Activated naive CD4-positive, alpha-beta T cell treated with anti-CD3 and anti-CD28 coated beads, Interleukin-2, amount 10 ng/mL, durations not matched to agents 7 days and 5 days (primary cell): ENCODE data around the gene LMLN.
"Not testable (repeated sequence)": the region's sequence is repeated elsewhere in the genome, so short reads cannot be mapped to it uniquely, and the experiment has no call there.

ENCODE experiments used
- CTCF ChIA-PET: fragments of 350-600 bp; sonication (Branson Sonifier 250); formaldehyde crosslinking; loops from one replicate; lab custom pipeline; 2021; ENCODE audit warnings: antibody characterized with exemption; lab: Charles Lee
- DNase-seq: peaks from one replicate; pipeline ENCODE4 v3.0.0-alpha.2; 2020
- H3K27ac Mint-ChIP-seq: one replicate; pipeline ENCODE4 v1.8.0; 2021; ENCODE audit warnings: mild to moderate bottlenecking, moderate library complexity, mixed read lengths
- H3K27me3 Mint-ChIP-seq: one replicate; pipeline ENCODE4 v1.8.0; 2021; ENCODE audit warnings: mild to moderate bottlenecking, mixed read lengths
- H3K36me3 Mint-ChIP-seq: one replicate; pipeline ENCODE4 v1.8.0; 2021; ENCODE audit warnings: mixed read lengths
- H3K4me1 Mint-ChIP-seq: one replicate; pipeline ENCODE4 v1.8.0; 2021; ENCODE audit warnings: mixed read lengths
- H3K4me3 Mint-ChIP-seq: one replicate; pipeline ENCODE4 v1.8.0; 2021; ENCODE audit warnings: mild to moderate bottlenecking, moderate library complexity, mixed read lengths
- H3K9me3 Mint-ChIP-seq: one replicate; pipeline ENCODE4 v1.8.0; 2021; ENCODE audit warnings: mixed read lengths

Gene LMLN

GRCh38 chr3:198027045-198027798 is 67.2 kb downstream of the LMLN start:
- Mint-ChIP-seq H3K36me3 (no peaks in the 10 kb centered on the region), H3K27ac (no peak overlapping the region), H3K4me3 (no peak overlapping the region), H3K4me1 (no peaks in the 10 kb centered on the region), H3K27me3 (no peaks in the 10 kb centered on the region), H3K9me3 (no peaks in the 10 kb centered on the region)
- CTCF ChIA-PET, result no interaction called here
- no peak for DNase-seq

GRCh38 chr3:198027799-198028390 is 67.9 kb downstream of the LMLN start:
- no peaks in the 10 kb centered on the region for H3K9me3 Mint-ChIP-seq
- CTCF ChIA-PET, result no interaction called here
- no peak overlapping the region for H3K27ac Mint-ChIP-seq
- DNase-seq, result no peak
- H3K36me3 Mint-ChIP-seq, result no peaks in the 10 kb centered on the region
- H3K27me3 Mint-ChIP-seq, result no peaks in the 10 kb centered on the region
- no peaks in the 10 kb centered on the region for H3K4me1 Mint-ChIP-seq
- no peak overlapping the region for H3K4me3 Mint-ChIP-seq

GRCh38 chr3:198028718-198029117 is 68.7 kb downstream of the LMLN start:
- no peak overlapping the region for H3K27ac Mint-ChIP-seq
- no peak overlapping the region for H3K4me3 Mint-ChIP-seq
- H3K4me1 Mint-ChIP-seq, result no peaks in the 10 kb centered on the region
- H3K27me3 Mint-ChIP-seq, result no peaks in the 10 kb centered on the region
- no peaks in the 10 kb centered on the region for H3K9me3 Mint-ChIP-seq
- CTCF ChIA-PET, result no interaction called here
- no peak for DNase-seq
- no peaks in the 10 kb centered on the region for H3K36me3 Mint-ChIP-seq

GRCh38 chr3:198030125-198030524 is 70.1 kb downstream of the LMLN start:
- no peak for DNase-seq
- no peak overlapping the region for H3K4me3 Mint-ChIP-seq
- H3K36me3 Mint-ChIP-seq, result no peaks in the 10 kb centered on the region
- H3K9me3 Mint-ChIP-seq, result no peaks in the 10 kb centered on the region
- CTCF ChIA-PET, result no interaction called here
- no peak overlapping the region for H3K27ac Mint-ChIP-seq
- no peaks in the 10 kb centered on the region for H3K4me1 Mint-ChIP-seq
- H3K27me3 Mint-ChIP-seq, result no peaks in the 10 kb centered on the region

GRCh38 chr3:198030726-198031125 is 70.7 kb downstream of the LMLN start:
- no peak for DNase-seq
- Mint-ChIP-seq H3K27ac (no peak overlapping the region), H3K4me3 (no peak overlapping the region), H3K36me3 (no peaks in the 10 kb centered on the region), H3K27me3 (no peaks in the 10 kb centered on the region), H3K4me1 (no peaks in the 10 kb centered on the region), H3K9me3 (no peaks in the 10 kb centered on the region)
- CTCF ChIA-PET, result interaction anchor here (1.1 kb wide), 1 partner anchor 27 kb away, joined by 4 read pairs; no protein-coding TSS in a partner anchor

- no peak overlapping the region for H3K4me3 Mint-ChIP-seq
These were observed 72.3 kb downstream of the LMLN start for GRCh38 chr3:198032039-198032936.

GRCh38 chr3:198043119-198043518 is 83.1 kb downstream of the LMLN start:
- Mint-ChIP-seq H3K36me3 (peaks cover 5% of the 10 kb centered on the region), H3K27ac (no peak overlapping the region), H3K27me3 (peaks cover 3% of the 10 kb centered on the region), H3K4me1 (no peaks in the 10 kb centered on the region), H3K9me3 (no peaks in the 10 kb centered on the region), H3K4me3 (no peak overlapping the region)
- CTCF ChIA-PET, result no interaction called here
- no peak for DNase-seq

More at GRCh38 chr3:198032039-198032936, 72.3 kb downstream of the LMLN start:
- no peaks in the 10 kb centered on the region for H3K9me3 Mint-ChIP-seq
- no peaks in the 10 kb centered on the region for H3K36me3 Mint-ChIP-seq
- no peaks in the 10 kb centered on the region for H3K4me1 Mint-ChIP-seq
- H3K27ac Mint-ChIP-seq, result no peak overlapping the region
- no peak for DNase-seq
- H3K27me3 Mint-ChIP-seq, result no peaks in the 10 kb centered on the region
- CTCF ChIA-PET, result interaction anchor here (0.6 kb wide), 1 partner anchor 9 kb away, joined by 3 read pairs; no protein-coding TSS in a partner anchor

- CTCF ChIA-PET, result no interaction called here
- no peak for DNase-seq
- no peak overlapping the region for H3K4me3 Mint-ChIP-seq
- H3K27me3 Mint-ChIP-seq, result peaks cover 3% of the 10 kb centered on the region
- no peaks in the 10 kb centered on the region for H3K9me3 Mint-ChIP-seq
- H3K27ac Mint-ChIP-seq, result no peak overlapping the region
- H3K4me1 Mint-ChIP-seq, result no peaks in the 10 kb centered on the region
- no peaks in the 10 kb centered on the region for H3K36me3 Mint-ChIP-seq
These were observed 86.3 kb downstream of the LMLN start for GRCh38 chr3:198046120-198046857.

- peaks cover 10% of the 10 kb centered on the region for H3K27me3 Mint-ChIP-seq
- CTCF ChIA-PET, result no interaction called here
- no peak overlapping the region for H3K4me3 Mint-ChIP-seq
- H3K4me1 Mint-ChIP-seq, result no peaks in the 10 kb centered on the region
- H3K9me3 Mint-ChIP-seq, result no peaks in the 10 kb centered on the region
- no peak for DNase-seq
- no peaks in the 10 kb centered on the region for H3K36me3 Mint-ChIP-seq
- H3K27ac Mint-ChIP-seq, result no peak overlapping the region
These were observed 88.4 kb downstream of the LMLN start for GRCh38 chr3:198048445-198048844.

- Mint-ChIP-seq H3K9me3 (no peaks in the 10 kb centered on the region), H3K36me3 (no peaks in the 10 kb centered on the region), H3K27ac (no peak overlapping the region), H3K4me3 (no peak overlapping the region), H3K4me1 (no peaks in the 10 kb centered on the region), H3K27me3 (peaks cover 19% of the 10 kb centered on the region)
- CTCF ChIA-PET, result interaction anchor here (3.3 kb wide), 1 partner anchor 28 kb away, joined by 10 read pairs; no protein-coding TSS in a partner anchor
- DNase-seq, result no peak
These were observed 91.8 kb downstream of the LMLN start for GRCh38 chr3:198051836-198052235.

GRCh38 chr3:198053462-198053861 is 93.4 kb downstream of the LMLN start:
- CTCF ChIA-PET, result interaction anchor here (1.1 kb wide), 1 partner anchor 8 kb away, joined by 3 read pairs; no protein-coding TSS in a partner anchor
- peaks cover 19% of the 10 kb centered on the region for H3K27me3 Mint-ChIP-seq
- not testable (repeated sequence) for H3K4me3 Mint-ChIP-seq, H3K27ac Mint-ChIP-seq, H3K36me3 Mint-ChIP-seq, H3K9me3 Mint-ChIP-seq, H3K4me1 Mint-ChIP-seq, DNase-seq

- Mint-ChIP-seq H3K27ac (no peak overlapping the region), H3K4me3 (no peak overlapping the region)
- CTCF ChIA-PET, result interaction anchor here (0.8 to 2.9 kb wide), 4 partner anchors 8 to 155 kb away, joined by 3 to 9 read pairs (median 3); no protein-coding TSS in a partner anchor
These were observed 101.4 kb downstream of the LMLN start for GRCh38 chr3:198061119-198062067.

GRCh38 chr3:198062068-198062465 is 102.0 kb downstream of the LMLN start:
- CTCF ChIA-PET, result interaction anchor here (0.8 to 2.9 kb wide), 3 partner anchors 9 to 156 kb away, joined by 3 to 9 read pairs (median 3); no protein-coding TSS in a partner anchor
- H3K27ac Mint-ChIP-seq, result no peak overlapping the region
- no peaks in the 10 kb centered on the region for H3K4me1 Mint-ChIP-seq
- H3K27me3 Mint-ChIP-seq, result peaks cover 4% of the 10 kb centered on the region
- H3K36me3 Mint-ChIP-seq, result no peaks in the 10 kb centered on the region
- DNase-seq, result no peak
- no peak overlapping the region for H3K4me3 Mint-ChIP-seq
- no peaks in the 10 kb centered on the region for H3K9me3 Mint-ChIP-seq

More at GRCh38 chr3:198061119-198062067, 101.4 kb downstream of the LMLN start:
- H3K36me3 Mint-ChIP-seq, result no peaks in the 10 kb centered on the region
- no peak for DNase-seq
- H3K9me3 Mint-ChIP-seq, result no peaks in the 10 kb centered on the region
- H3K4me1 Mint-ChIP-seq, result no peaks in the 10 kb centered on the region
- peaks cover 4% of the 10 kb centered on the region for H3K27me3 Mint-ChIP-seq
